ENCODE measurements around the gene SLC39A11. TPM values are rescaled to one million over a fixed set of nuclear protein-coding genes. Genes with fewer than 3 reads are reported as not detected.

Gene SLC39A11
- total RNA-seq, 1 experiment from 2014 or later = 56.1 TPM

DNA sequence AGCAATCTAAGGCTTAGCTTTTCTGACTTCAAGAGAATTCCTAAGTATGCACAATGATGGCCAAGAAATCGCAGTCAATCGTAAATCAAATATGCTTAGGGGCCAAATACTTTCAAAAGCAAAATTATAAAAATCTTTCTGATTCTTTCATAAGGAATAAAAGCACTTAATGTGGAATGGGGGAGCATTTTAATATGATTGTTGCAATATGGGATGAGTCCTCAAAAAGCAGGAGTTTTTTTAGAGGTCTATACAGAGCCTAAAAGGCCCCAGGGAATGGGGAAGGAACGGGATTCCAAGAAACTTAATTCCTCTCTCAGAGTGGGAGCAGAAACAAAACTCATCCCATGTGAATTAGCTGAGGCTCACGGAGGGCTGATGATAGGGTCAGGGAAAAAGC is 14.7 kb upstream of the SLC39A11 start:
- H3K36me3 ChIP-seq (ENCODE audit: control insufficient read depth, insufficient read depth, low read length) = no peaks in the 10 kb centered on the region
- H3K4me1 ChIP-seq (ENCODE audit: control insufficient read depth, insufficient read depth, low read length) = peaks cover 5% of the 10 kb centered on the region; the same call in 1 of the 2 replicates
- H3K27ac ChIP-seq (ENCODE audit: low read length) = no peak overlapping the region
- in situ Hi-C loops (cut with HindIII; ENCODE audit: low pct_unique_long_range_greater_than_20kb, low sequenced_read_pairs) (no loop called here), intact Hi-C loops (cut with micrococcal nuclease; ENCODE audit: unreplicated experiment) (no loop called here)
- no peak overlapping the region for H3K4me3 ChIP-seq (ENCODE audit: low read depth in 2 of 2, low read length in 2 of 2)
- CTCF ChIA-PET = no interaction called here
- no peak for TF ChIP-seq TCF7L2 (IDR thresholded peaks at IDR 0.05; ENCODE audit: low read depth, low read length)
- TF ChIP-seq, protein P1, sequence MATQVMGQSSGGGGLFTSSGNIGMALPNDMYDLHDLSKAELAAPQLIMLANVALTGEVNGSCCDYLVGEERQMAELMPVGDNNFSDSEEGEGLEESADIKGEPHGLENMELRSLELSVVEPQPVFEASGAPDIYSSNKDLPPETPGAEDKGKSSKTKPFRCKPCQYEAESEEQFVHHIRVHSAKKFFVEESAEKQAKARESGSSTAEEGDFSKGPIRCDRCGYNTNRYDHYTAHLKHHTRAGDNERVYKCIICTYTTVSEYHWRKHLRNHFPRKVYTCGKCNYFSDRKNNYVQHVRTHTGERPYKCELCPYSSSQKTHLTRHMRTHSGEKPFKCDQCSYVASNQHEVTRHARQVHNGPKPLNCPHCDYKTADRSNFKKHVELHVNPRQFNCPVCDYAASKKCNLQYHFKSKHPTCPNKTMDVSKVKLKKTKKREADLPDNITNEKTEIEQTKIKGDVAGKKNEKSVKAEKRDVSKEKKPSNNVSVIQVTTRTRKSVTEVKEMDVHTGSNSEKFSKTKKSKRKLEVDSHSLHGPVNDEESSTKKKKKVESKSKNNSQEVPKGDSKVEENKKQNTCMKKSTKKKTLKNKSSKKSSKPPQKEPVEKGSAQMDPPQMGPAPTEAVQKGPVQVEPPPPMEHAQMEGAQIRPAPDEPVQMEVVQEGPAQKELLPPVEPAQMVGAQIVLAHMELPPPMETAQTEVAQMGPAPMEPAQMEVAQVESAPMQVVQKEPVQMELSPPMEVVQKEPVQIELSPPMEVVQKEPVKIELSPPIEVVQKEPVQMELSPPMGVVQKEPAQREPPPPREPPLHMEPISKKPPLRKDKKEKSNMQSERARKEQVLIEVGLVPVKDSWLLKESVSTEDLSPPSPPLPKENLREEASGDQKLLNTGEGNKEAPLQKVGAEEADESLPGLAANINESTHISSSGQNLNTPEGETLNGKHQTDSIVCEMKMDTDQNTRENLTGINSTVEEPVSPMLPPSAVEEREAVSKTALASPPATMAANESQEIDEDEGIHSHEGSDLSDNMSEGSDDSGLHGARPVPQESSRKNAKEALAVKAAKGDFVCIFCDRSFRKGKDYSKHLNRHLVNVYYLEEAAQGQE (IDR thresholded peaks at IDR 0.05; ENCODE audit: insufficient read depth in 1 of 2, low read depth in 2 of 2, low read length in 1 of 2) = no peak
- no peak for TF ChIP-seq SIN3A (IDR thresholded peaks at IDR 0.05; ENCODE audit: borderline replicate concordance, insufficient read depth, low read depth, low read length)
- TF ChIP-seq, protein P2, sequence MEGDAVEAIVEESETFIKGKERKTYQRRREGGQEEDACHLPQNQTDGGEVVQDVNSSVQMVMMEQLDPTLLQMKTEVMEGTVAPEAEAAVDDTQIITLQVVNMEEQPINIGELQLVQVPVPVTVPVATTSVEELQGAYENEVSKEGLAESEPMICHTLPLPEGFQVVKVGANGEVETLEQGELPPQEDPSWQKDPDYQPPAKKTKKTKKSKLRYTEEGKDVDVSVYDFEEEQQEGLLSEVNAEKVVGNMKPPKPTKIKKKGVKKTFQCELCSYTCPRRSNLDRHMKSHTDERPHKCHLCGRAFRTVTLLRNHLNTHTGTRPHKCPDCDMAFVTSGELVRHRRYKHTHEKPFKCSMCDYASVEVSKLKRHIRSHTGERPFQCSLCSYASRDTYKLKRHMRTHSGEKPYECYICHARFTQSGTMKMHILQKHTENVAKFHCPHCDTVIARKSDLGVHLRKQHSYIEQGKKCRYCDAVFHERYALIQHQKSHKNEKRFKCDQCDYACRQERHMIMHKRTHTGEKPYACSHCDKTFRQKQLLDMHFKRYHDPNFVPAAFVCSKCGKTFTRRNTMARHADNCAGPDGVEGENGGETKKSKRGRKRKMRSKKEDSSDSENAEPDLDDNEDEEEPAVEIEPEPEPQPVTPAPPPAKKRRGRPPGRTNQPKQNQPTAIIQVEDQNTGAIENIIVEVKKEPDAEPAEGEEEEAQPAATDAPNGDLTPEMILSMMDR (IDR thresholded peaks at IDR 0.05) = no peak
- no peak for TF ChIP-seq POLR2AphosphoS5 (IDR thresholded peaks at IDR 0.05; ENCODE audit: low read depth, low read length)
- no peaks in the 10 kb centered on the region for H3K27me3 ChIP-seq (ENCODE audit: control insufficient read depth, insufficient read depth, low read length)
- POLR2A ChIA-PET = no interaction called here
- no peak for ATAC-seq
- BruUV-seq (replicated peaks) = no TSS peak
- no peak for DNase-seq (ENCODE audit: low read depth, low spot score)
- no peaks in the 10 kb centered on the region for H3K9me3 ChIP-seq (ENCODE audit: control insufficient read depth, insufficient read depth, low read depth, low read length)

DNA sequence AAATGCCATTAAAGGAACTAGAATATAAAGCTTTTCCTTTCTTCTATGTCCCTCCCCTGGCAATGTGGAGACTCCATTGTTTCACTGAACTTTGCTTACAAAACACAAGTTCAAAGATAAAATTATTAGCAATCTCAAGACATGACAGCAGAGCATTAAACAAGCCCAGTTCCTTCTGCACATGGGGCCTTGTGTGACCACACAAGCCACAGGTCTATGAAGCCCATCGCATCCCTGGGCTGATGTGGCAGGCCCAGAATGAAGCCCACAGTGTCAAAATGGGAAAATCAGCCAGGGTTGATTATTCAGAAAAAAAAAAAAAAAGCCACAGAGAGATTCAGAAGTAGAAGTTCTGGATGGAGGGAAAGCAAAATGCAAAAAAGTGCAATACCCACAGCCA is 12.9 kb upstream of the SLC39A11 start:
- no peak overlapping the region for H3K4me3 ChIP-seq (ENCODE audit: low read depth in 2 of 2, low read length in 2 of 2)
- intact Hi-C loops (cut with micrococcal nuclease; ENCODE audit: unreplicated experiment) = no loop called here
- POLR2A ChIA-PET = interaction anchor here (0.7 kb wide), 1 partner anchor 9 kb away, joined by 5 read pairs; no protein-coding TSS in a partner anchor

More for the DNA sequence above, 12.9 kb upstream of the SLC39A11 start:
- no peak for DNase-seq (ENCODE audit: low read depth, low spot score)
- no peaks in the 10 kb centered on the region for H3K9me3 ChIP-seq (ENCODE audit: control insufficient read depth, insufficient read depth, low read depth, low read length)
- CTCF ChIA-PET = interaction anchor here (0.7 kb wide), 1 partner anchor 541 kb away, joined by 3 read pairs; no protein-coding TSS in a partner anchor
- peaks cover 4% of the 10 kb centered on the region; the same call in 1 of the 2 replicates for H3K4me1 ChIP-seq (ENCODE audit: control insufficient read depth, insufficient read depth, low read length)
- H3K36me3 ChIP-seq (ENCODE audit: control insufficient read depth, insufficient read depth, low read length) = no peaks in the 10 kb centered on the region
- no peak overlapping the region for H3K27ac ChIP-seq (ENCODE audit: low read length)
- no TSS peak for BruUV-seq (replicated peaks)
- TF ChIP-seq TCF7L2 (IDR thresholded peaks at IDR 0.05; ENCODE audit: low read depth, low read length) = no peak
- TF ChIP-seq, protein P1 (IDR thresholded peaks at IDR 0.05; ENCODE audit: insufficient read depth in 1 of 2, low read depth in 2 of 2, low read length in 1 of 2) = no peak
- TF ChIP-seq SIN3A (IDR thresholded peaks at IDR 0.05; ENCODE audit: borderline replicate concordance, insufficient read depth, low read depth, low read length) = no peak
- TF ChIP-seq, protein P2 (IDR thresholded peaks at IDR 0.05) = no peak
- TF ChIP-seq POLR2AphosphoS5 (IDR thresholded peaks at IDR 0.05; ENCODE audit: low read depth, low read length) = no peak
- in situ Hi-C loops (cut with HindIII; ENCODE audit: low pct_unique_long_range_greater_than_20kb, low sequenced_read_pairs) = no loop called here
- no peak for ATAC-seq
- H3K27me3 ChIP-seq (ENCODE audit: control insufficient read depth, insufficient read depth, low read length) = no peaks in the 10 kb centered on the region

All from Panc1 (cell line).